Common myeloid progenitor, CD34-positive (primary cell): ENCODE measurements around the gene OSMR.

Experiments used
- CTCF ChIA-PET: fragments of 350-600 bp; sonication (Branson Sonifier 250); formaldehyde crosslinking; loops from one replicate; lab custom pipeline; 2021; ENCODE audit warnings: antibody characterized with exemption; lab: Charles Lee
- POLR2A ChIA-PET: fragments of 350-600 bp; sonication (Branson Sonifier 250); formaldehyde crosslinking; loops from one replicate; lab custom pipeline; 2021; ENCODE audit warnings: antibody characterized with exemption; lab: Charles Lee
- DNase-seq, 3 donors: peaks; one replicate each; pipeline versions ENCODE4 v3.0.0 to v3.0.0-alpha.2; 2013
- H3K27ac ChIP-seq, 2 experiments: 1 replicate in 1 of 2; 2 replicates in 1 of 2; pipeline ENCODE4 v1.7.0; 2013; ENCODE audit warnings: inconsistent platforms in 2 of 2, low read length in 2 of 2, mild to moderate bottlenecking in 2 of 2, low read depth in 1 of 2, moderate library complexity in 1 of 2; ENCODE audit not compliant: severe bottlenecking in 2 of 2, insufficient read depth in 1 of 2, poor library complexity in 1 of 2
- H3K27me3 ChIP-seq, 5 experiments: replicated peaks in 2 of 5; 1 replicate in 3 of 5; 2 replicates in 2 of 5; pipeline versions ENCODE4 v1.6.1 to v1.7.0; 2013; ENCODE audit warnings: low read length in 4 of 5, mild to moderate bottlenecking in 2 of 5, moderate library complexity in 2 of 5, inconsistent platforms in 1 of 5; ENCODE audit not compliant: insufficient read depth in 5 of 5, control insufficient read depth in 4 of 5
- H3K36me3 ChIP-seq, 4 experiments: 1 replicate in 2 of 4; 2 replicates in 2 of 4; pipeline versions ENCODE4 v1.6.1 to v1.7.0; 2013; ENCODE audit warnings: low read length in 3 of 4, control low read depth in 1 of 4, mild to moderate bottlenecking in 1 of 4; ENCODE audit not compliant: control insufficient read depth in 4 of 4, insufficient read depth in 4 of 4
- H3K4me1 ChIP-seq, 4 experiments: 1 replicate in 3 of 4; 2 replicates in 1 of 4; pipeline versions ENCODE4 v1.6.1 to v1.7.1; 2013; ENCODE audit warnings: low read length in 3 of 4, mild to moderate bottlenecking in 3 of 4, control low read depth in 1 of 4, inconsistent platforms in 1 of 4, moderate library complexity in 1 of 4; ENCODE audit not compliant: control insufficient read depth in 4 of 4, insufficient read depth in 4 of 4; ENCODE audit errors: control extremely low read depth in 1 of 4
- H3K4me3 ChIP-seq, 7 experiments: 1 replicate in 4 of 7; 2 replicates in 3 of 7; pipeline versions ENCODE4 v1.5.1 to v1.7.0; 2013; ENCODE audit warnings: mild to moderate bottlenecking in 7 of 7, low read length in 6 of 7, moderate library complexity in 6 of 7, inconsistent platforms in 2 of 7, low read depth in 2 of 7, control low read depth in 1 of 7; ENCODE audit not compliant: insufficient read depth in 4 of 7, control insufficient read depth in 1 of 7; ENCODE audit errors: extremely low read depth in 1 of 7
- H3K9me3 ChIP-seq, 5 experiments: 1 replicate in 4 of 5; 2 replicates in 1 of 5; pipeline versions ENCODE4 v1.6.1 to v1.7.1; 2013; ENCODE audit warnings: low read length in 4 of 5, mild to moderate bottlenecking in 2 of 5, inconsistent platforms in 1 of 5, low read depth in 1 of 5, moderate library complexity in 1 of 5; ENCODE audit not compliant: control insufficient read depth in 4 of 5, insufficient read depth in 2 of 5; ENCODE audit errors: control extremely low read depth in 1 of 5
- whole genome bisulfite sequencing: methylation state at CpG from one replicate; pipeline ENCODE4 v1.1.5; 2013; ENCODE audit not compliant: insufficient coverage; 5-methylcytosine and 5-hydroxymethylcytosine counted together

The OSMR gene

GRCh38 chr5:38940230-38940858 is 94.5 kb downstream of the OSMR start:
- H3K4me3 ChIP-seq, result no peak overlapping the region
- H3K9me3 ChIP-seq, result no peaks in the 10 kb centered on the region
- H3K27me3 ChIP-seq, result no peaks in the 10 kb centered on the region
- peak in 1 of 3 donors; percentile 8 for DNase-seq
- WGBS, result no CpG with 5 or more reads among the region's 2 CpGs
- ChIA-PET POLR2A (no interaction called here), CTCF (no interaction called here)
- no peak overlapping the region for H3K27ac ChIP-seq
- H3K36me3 ChIP-seq, result peaks cover 19 to 48% (median 30%) of the 10 kb centered on the region in 4 experiments
- H3K4me1 ChIP-seq, result no peaks in the 10 kb centered on the region

- H3K27ac ChIP-seq, result no peak overlapping the region
- no peak for DNase-seq
- H3K36me3 ChIP-seq, result peaks cover 22 to 57% (median 35%) of the 10 kb centered on the region in 4 experiments
- ChIA-PET CTCF (no interaction called here), POLR2A (no interaction called here)
- WGBS, result no CpG with 5 or more reads among the region's 2 CpGs
- H3K4me1 ChIP-seq, result no peaks in the 10 kb centered on the region
- H3K27me3 ChIP-seq, result no peaks in the 10 kb centered on the region
- no peak overlapping the region for H3K4me3 ChIP-seq
- H3K9me3 ChIP-seq, result no peaks in the 10 kb centered on the region
Measured at GRCh38 chr5:38941912-38942311, 96.1 kb downstream of the OSMR start.

GRCh38 chr5:38944282-38944681 is 98.5 kb downstream of the OSMR start:
- CTCF ChIA-PET, result no interaction called here
- no peak overlapping the region for H3K27ac ChIP-seq
- H3K9me3 ChIP-seq, result no peaks in the 10 kb centered on the region
- no peak overlapping the region for H3K4me3 ChIP-seq
- POLR2A ChIA-PET, result no interaction called here
- H3K27me3 ChIP-seq, result no peaks in the 10 kb centered on the region
- no peak for DNase-seq
- H3K4me1 ChIP-seq, result no peaks in the 10 kb centered on the region
- 100% methylated on average over 1 of the region's 4 CpGs for WGBS
- peaks cover 22 to 75% (median 42%) of the 10 kb centered on the region in 4 experiments for H3K36me3 ChIP-seq

GRCh38 chr5:38948501-38948900 is 102.7 kb downstream of the OSMR start:
- no peak overlapping the region for H3K4me3 ChIP-seq
- no peak overlapping the region for H3K27ac ChIP-seq
- H3K27me3 ChIP-seq, result no peaks in the 10 kb centered on the region
- ChIA-PET CTCF (interaction anchor here (0.8 kb wide), 1 partner anchor 10 kb away, joined by 3 read pairs; no protein-coding TSS in a partner anchor), POLR2A (no interaction called here)
- no peaks in the 10 kb centered on the region for H3K4me1 ChIP-seq
- H3K36me3 ChIP-seq, result peaks cover 16 to 82% (median 47%) of the 10 kb centered on the region in 4 experiments
- no peaks in the 10 kb centered on the region for H3K9me3 ChIP-seq
- DNase-seq, result no peak

- Histone ChIP-seq H3K4me1 (no peaks in the 10 kb centered on the region), H3K36me3 (peaks cover 21 to 84% (median 51%) of the 10 kb centered on the region in 4 experiments), H3K9me3 (no peaks in the 10 kb centered on the region), H3K27me3 (no peaks in the 10 kb centered on the region), H3K27ac (no peak overlapping the region), H3K4me3 (no peak overlapping the region)
- POLR2A ChIA-PET, result no interaction called here
- CTCF ChIA-PET, result no interaction called here
- WGBS, result no CpG with 5 or more reads among the region's 4 CpGs
- no peak for DNase-seq
Measured at GRCh38 chr5:38953426-38954012, 107.7 kb downstream of the OSMR start.

GRCh38 chr5:38961691-38962090 is 115.9 kb downstream of the OSMR start:
- no peak overlapping the region for H3K27ac ChIP-seq

GRCh38 chr5:38968665-38969064 is 122.9 kb downstream of the OSMR start:
- WGBS, result 96% methylated on average over 3 of the region's 5 CpGs
- Histone ChIP-seq H3K36me3 (peaks cover 10 to 57% (median 22%) of the 10 kb centered on the region in 4 experiments), H3K27me3 (no peaks in the 10 kb centered on the region), H3K4me3 (no peak overlapping the region), H3K4me1 (no peaks in the 10 kb centered on the region), H3K27ac (no peak overlapping the region), H3K9me3 (no peaks in the 10 kb centered on the region)
- CTCF ChIA-PET, result no interaction called here
- POLR2A ChIA-PET, result no interaction called here
- no peak for DNase-seq

More at GRCh38 chr5:38961691-38962090, 115.9 kb downstream of the OSMR start:
- Histone ChIP-seq H3K4me3 (no peak overlapping the region), H3K36me3 (peaks cover 26 to 77% (median 52%) of the 10 kb centered on the region in 4 experiments), H3K4me1 (no peaks in the 10 kb centered on the region), H3K27me3 (no peaks in the 10 kb centered on the region), H3K9me3 (no peaks in the 10 kb centered on the region)
- no CpG with 5 or more reads among the region's 2 CpGs for WGBS
- no peak for DNase-seq
- ChIA-PET CTCF (no interaction called here), POLR2A (no interaction called here)
